ENCODE measurements around the gene PLXDC2.
"Not testable (repeated sequence)": the region's sequence is repeated elsewhere in the genome, so short reads cannot be mapped to it uniquely, and the experiment has no call there.

The PLXDC2 gene

GRCh38 chr10:20005638-20006037, 189.4 kb downstream of the PLXDC2 start:
- CTCF ChIA-PET: no interaction called here
- DNase-seq: no peak
- Mint-ChIP-seq H3K27ac (no peak overlapping the region), H3K36me3 (no peaks in the 10 kb centered on the region), H3K4me3 (no peak overlapping the region), H3K27me3 (no peaks in the 10 kb centered on the region), H3K9me3 (no peaks in the 10 kb centered on the region), H3K4me1 (no peaks in the 10 kb centered on the region)

DNA sequence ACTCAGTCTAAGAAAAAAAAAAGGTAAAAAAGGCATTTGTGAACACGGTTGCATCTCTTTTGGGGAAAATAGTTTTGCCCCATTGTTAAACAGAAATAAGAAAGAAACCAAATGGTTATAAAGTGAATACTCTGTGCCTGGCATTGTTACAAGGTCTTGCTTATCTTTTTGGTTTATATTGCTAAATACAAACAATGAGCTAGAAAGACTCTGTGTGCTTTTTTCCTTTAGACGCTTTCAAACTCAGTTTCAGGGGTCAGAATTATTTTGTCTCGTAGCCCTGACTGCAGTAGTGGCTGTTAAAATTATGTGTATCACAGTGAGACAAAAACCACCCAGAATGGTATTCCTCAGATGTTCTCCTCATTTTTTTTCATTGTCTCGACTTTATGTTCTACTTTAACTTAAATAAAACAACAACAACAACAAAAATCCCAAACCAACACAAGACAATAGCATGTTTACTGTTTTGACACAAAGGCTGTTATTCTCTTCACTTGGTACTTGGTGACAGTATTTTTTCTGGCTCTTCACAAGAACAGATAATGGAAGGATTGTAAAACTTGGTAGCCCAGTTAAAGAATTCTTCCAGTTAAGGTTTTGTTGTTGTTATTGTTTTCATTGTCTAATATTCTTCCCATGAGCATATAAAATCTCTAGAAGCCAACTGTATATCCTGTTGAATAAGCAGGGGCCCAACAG, 190.1 kb downstream of the PLXDC2 start:
- Mint-ChIP-seq H3K4me1 (no peaks in the 10 kb centered on the region), H3K27me3 (no peaks in the 10 kb centered on the region)

GRCh38 chr10:20007426-20007825, 191.2 kb downstream of the PLXDC2 start:
- H3K9me3 Mint-ChIP-seq: no peaks in the 10 kb centered on the region

More for the DNA sequence above, 190.1 kb downstream of the PLXDC2 start:
- DNase-seq: no peak
- Mint-ChIP-seq H3K9me3 (no peaks in the 10 kb centered on the region), H3K27ac (no peak overlapping the region), H3K4me3 (no peak overlapping the region), H3K36me3 (no peaks in the 10 kb centered on the region)
- CTCF ChIA-PET: no interaction called here

DNA sequence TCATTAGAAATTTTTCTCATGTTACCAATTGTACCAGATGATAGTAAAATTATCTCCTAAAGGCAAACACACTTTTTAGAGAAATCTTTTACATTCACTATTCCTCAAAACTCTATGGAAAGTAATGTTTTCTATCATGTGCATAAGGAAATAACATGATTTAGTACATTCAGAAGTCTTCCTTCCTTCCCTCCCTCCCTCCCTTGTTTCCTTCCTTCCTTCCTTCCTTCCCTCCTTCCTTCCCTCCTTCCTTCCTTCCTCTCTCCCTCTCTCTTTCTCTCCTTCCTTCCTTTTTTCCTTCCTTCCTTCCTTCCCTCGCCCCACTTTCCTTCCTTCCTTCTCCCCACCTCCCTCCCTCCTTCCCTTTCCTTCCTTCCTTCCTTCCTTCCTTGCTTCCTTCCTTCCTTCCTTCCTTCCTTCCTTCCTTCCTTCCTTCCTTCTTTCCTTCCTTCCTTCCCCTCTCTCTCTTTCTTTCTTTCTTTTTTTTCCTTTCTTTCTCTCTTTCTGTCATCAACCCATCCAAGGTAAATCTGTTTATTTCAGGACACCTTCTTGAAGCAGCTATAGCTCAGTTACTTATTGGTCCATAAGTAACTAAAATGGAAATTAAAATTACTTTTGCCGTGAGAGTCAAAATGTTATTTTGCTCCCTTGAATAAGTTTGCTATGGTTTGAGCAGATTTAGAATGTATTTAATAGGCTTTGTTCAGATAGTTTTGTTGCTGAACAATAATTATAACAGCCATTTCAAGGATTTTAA, 197.9 kb downstream of the PLXDC2 start:
- no peak overlapping the region for H3K27ac Mint-ChIP-seq
- H3K27me3 Mint-ChIP-seq: no peaks in the 10 kb centered on the region
- H3K4me1 Mint-ChIP-seq: no peaks in the 10 kb centered on the region
- no peaks in the 10 kb centered on the region for H3K36me3 Mint-ChIP-seq
- peaks cover 14% of the 10 kb centered on the region for H3K9me3 Mint-ChIP-seq
- H3K4me3 Mint-ChIP-seq: no peak overlapping the region
- no peak for DNase-seq
- CTCF ChIA-PET: interaction anchor here (0.7 kb wide), 1 partner anchor 258 kb away, joined by 3 read pairs; no protein-coding TSS in a partner anchor

More at GRCh38 chr10:20007426-20007825, 191.2 kb downstream of the PLXDC2 start:
- no peaks in the 10 kb centered on the region for H3K36me3 Mint-ChIP-seq
- CTCF ChIA-PET: no interaction called here
- H3K27ac Mint-ChIP-seq: no peak overlapping the region
- no peak for DNase-seq
- H3K4me3 Mint-ChIP-seq: no peak overlapping the region
- no peaks in the 10 kb centered on the region for H3K4me1 Mint-ChIP-seq
- H3K27me3 Mint-ChIP-seq: no peaks in the 10 kb centered on the region

- Mint-ChIP-seq H3K27ac (no peak overlapping the region), H3K4me3 (no peak overlapping the region), H3K9me3 (peaks cover 16% of the 10 kb centered on the region), H3K27me3 (no peaks in the 10 kb centered on the region), H3K4me1 (no peaks in the 10 kb centered on the region), H3K36me3 (no peaks in the 10 kb centered on the region)
- CTCF ChIA-PET: no interaction called here
- DNase-seq: no peak
These were observed 201.7 kb downstream of the PLXDC2 start for GRCh38 chr10:20017961-20018360.

GRCh38 chr10:20020677-20021076, 204.4 kb downstream of the PLXDC2 start:
- H3K4me3 Mint-ChIP-seq: no peak overlapping the region
- peaks cover 7% of the 10 kb centered on the region for H3K9me3 Mint-ChIP-seq
- no peaks in the 10 kb centered on the region for H3K27me3 Mint-ChIP-seq

DNA sequence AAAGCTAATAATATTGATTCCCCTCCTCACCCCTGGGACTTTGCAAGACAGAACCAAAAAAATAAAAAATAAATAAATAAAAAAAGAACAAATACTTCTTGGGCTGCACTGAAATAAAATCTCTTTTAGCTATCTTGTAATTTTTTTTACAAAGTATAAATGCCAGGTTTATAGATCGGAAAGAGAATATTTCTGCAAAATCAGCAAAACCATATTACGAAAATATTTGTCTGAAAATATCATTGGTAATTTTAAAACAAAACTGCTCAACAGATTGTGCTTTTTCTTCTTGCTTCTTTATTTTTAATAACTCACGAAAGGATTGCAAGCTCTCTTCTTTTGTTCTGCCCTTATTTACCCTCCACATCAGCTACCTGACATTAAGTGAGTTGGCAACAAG, 213.3 kb downstream of the PLXDC2 start:
- no peaks in the 10 kb centered on the region for H3K36me3 Mint-ChIP-seq
- no peaks in the 10 kb centered on the region for H3K4me1 Mint-ChIP-seq
- CTCF ChIA-PET: no interaction called here
- H3K27ac Mint-ChIP-seq: no peak overlapping the region
- peaks cover 5% of the 10 kb centered on the region for H3K9me3 Mint-ChIP-seq
- no peak for DNase-seq
- H3K4me3 Mint-ChIP-seq: no peak overlapping the region
- H3K27me3 Mint-ChIP-seq: no peaks in the 10 kb centered on the region

More at GRCh38 chr10:20020677-20021076, 204.4 kb downstream of the PLXDC2 start:
- H3K27ac Mint-ChIP-seq: no peak overlapping the region
- no peaks in the 10 kb centered on the region for H3K36me3 Mint-ChIP-seq
- no peaks in the 10 kb centered on the region for H3K4me1 Mint-ChIP-seq
- no peak for DNase-seq
- CTCF ChIA-PET: no interaction called here

DNA sequence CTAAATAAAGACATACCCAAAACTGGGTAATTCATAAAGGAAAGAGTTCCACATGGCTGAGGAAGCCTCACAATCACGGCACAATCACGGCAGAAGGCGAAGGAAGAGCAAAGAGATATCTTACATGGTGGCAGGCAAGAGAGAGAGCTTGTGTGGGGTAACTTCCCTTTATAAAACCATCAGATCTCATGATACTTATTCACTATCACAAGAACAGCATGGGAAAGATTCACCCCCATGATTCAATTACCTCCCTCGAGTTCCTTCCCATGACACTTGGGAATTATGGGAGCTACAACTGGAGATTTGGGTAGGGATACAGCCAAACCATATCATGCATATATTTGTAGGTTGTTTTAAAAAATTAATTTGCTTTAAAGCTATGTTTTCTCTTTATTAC, 217.2 kb downstream of the PLXDC2 start:
- Mint-ChIP-seq H3K27ac (no peak overlapping the region), H3K4me1 (no peaks in the 10 kb centered on the region), H3K27me3 (no peaks in the 10 kb centered on the region), H3K4me3 (no peak overlapping the region), H3K36me3 (no peaks in the 10 kb centered on the region), H3K9me3 (peaks cover 5% of the 10 kb centered on the region)
- CTCF ChIA-PET: no interaction called here
- no peak for DNase-seq

DNA sequence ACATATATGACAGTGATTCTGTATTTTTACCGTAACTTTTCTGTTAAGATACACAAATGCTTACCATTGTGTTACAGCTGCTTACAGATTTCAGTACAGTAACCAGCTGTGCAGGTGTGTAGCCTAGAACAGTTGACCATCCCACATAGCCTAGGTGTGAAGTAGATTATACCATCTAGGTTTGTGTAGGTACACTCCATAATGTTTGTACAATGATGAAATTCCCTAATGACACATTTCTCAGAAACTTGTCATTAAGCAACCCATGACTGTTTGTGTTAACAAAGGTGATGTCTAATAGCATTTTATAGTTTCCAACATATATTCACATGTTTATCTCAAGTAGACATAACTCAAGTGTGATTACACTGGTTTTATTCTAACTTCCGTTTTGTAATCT, 218.5 kb downstream of the PLXDC2 start:
- CTCF ChIA-PET: no interaction called here
- no peaks in the 10 kb centered on the region for H3K9me3 Mint-ChIP-seq
- no peak overlapping the region for H3K27ac Mint-ChIP-seq
- no peaks in the 10 kb centered on the region for H3K27me3 Mint-ChIP-seq
- H3K4me1 Mint-ChIP-seq: no peaks in the 10 kb centered on the region
- H3K36me3 Mint-ChIP-seq: no peaks in the 10 kb centered on the region
- no peak overlapping the region for H3K4me3 Mint-ChIP-seq
- DNase-seq: no peak

DNA sequence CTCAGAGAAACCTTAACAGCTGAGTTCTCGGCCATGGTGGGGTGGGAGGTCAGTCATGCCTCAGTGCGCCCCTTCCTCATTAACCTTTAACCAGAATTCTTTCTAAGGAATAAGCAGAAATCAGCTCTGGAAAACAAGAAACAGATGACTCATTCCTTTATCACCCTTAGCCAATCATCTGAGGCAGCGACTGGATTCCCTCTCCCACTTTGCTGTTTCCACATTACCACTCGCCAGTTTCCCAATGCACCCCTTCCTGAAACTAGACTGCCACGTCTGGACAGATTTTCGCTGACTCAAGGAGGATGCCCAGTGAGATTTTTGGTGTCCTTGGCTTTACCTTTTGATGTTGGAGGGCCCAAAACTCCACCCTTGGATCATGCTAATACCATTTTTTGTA, 223.8 kb downstream of the PLXDC2 start:
- Mint-ChIP-seq H3K27ac (no peak overlapping the region), H3K36me3 (no peaks in the 10 kb centered on the region), H3K9me3 (no peaks in the 10 kb centered on the region), H3K4me3 (no peak overlapping the region), H3K4me1 (no peaks in the 10 kb centered on the region), H3K27me3 (no peaks in the 10 kb centered on the region)
- CTCF ChIA-PET: no interaction called here
- DNase-seq: no peak

- Mint-ChIP-seq H3K27ac (no peak overlapping the region), H3K36me3 (no peaks in the 10 kb centered on the region), H3K4me1 (no peaks in the 10 kb centered on the region), H3K27me3 (no peaks in the 10 kb centered on the region), H3K4me3 (no peak overlapping the region), H3K9me3 (no peaks in the 10 kb centered on the region)
- CTCF ChIA-PET: no interaction called here
- DNase-seq: no peak
These were observed 225.7 kb downstream of the PLXDC2 start for GRCh38 chr10:20041931-20042330.

DNA sequence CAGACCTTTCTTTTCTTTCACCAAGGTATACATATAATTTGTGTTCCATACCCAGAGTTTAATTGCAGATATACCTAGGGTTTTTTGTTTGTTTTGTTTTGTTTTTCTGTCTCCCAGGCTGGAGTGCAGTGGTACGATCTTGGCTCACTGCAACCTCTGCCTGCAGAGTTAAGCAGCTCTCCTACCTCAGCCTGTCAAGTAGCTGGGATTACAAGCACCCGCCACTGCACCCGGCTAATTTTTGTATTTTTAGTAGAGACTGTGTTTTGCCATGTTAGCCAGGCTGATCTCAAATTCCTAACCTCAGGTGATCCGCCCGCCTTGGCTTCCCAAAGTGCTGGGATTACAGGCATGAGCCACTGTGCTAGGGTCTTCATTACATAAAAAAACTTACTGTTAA, 228.9 kb downstream of the PLXDC2 start:
- H3K9me3 Mint-ChIP-seq, CTCF ChIA-PET, H3K36me3 Mint-ChIP-seq, H3K4me3 Mint-ChIP-seq, H3K27ac Mint-ChIP-seq, DNase-seq, H3K27me3 Mint-ChIP-seq, H3K4me1 Mint-ChIP-seq: not testable (repeated sequence)

- DNase-seq: no peak
- Mint-ChIP-seq H3K27me3 (no peaks in the 10 kb centered on the region), H3K36me3 (no peaks in the 10 kb centered on the region), H3K27ac (no peak overlapping the region), H3K4me3 (no peak overlapping the region), H3K9me3 (peaks cover 10% of the 10 kb centered on the region), H3K4me1 (no peaks in the 10 kb centered on the region)
- CTCF ChIA-PET: no interaction called here
These were observed 231.9 kb downstream of the PLXDC2 start for GRCh38 chr10:20048161-20048560.

DNA sequence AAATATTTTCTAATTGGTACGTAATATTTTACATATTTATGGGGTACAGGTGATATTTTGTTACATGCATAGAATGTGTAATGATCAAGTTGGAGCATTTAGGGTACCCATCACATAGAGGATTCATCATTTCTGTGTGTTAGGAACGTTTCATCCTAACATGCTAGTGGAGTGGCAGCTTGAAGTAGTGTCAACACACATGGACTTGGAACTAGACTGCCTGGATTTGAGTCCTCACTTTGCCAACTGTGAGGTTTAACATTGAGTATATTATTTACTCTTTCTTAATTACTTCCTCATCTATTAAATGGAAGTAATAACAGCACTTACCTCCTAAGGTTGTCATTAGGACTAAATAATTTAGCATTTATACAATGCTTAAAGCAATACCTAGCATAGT, 241.9 kb downstream of the PLXDC2 start:
- CTCF ChIA-PET: no interaction called here
- Mint-ChIP-seq H3K27me3 (no peaks in the 10 kb centered on the region), H3K36me3 (no peaks in the 10 kb centered on the region), H3K4me3 (no peak overlapping the region), H3K4me1 (no peaks in the 10 kb centered on the region), H3K9me3 (peaks cover 2% of the 10 kb centered on the region), H3K27ac (no peak overlapping the region)
- DNase-seq: no peak

- Mint-ChIP-seq H3K27ac (no peak overlapping the region), H3K36me3 (no peaks in the 10 kb centered on the region), H3K9me3 (peaks cover 2% of the 10 kb centered on the region), H3K4me1 (no peaks in the 10 kb centered on the region), H3K27me3 (no peaks in the 10 kb centered on the region), H3K4me3 (no peak overlapping the region)
- CTCF ChIA-PET: no interaction called here
- no peak for DNase-seq
These were observed 243.0 kb downstream of the PLXDC2 start for GRCh38 chr10:20059084-20059835.

All from activated naive CD4-positive, alpha-beta T cell treated with anti-CD3 and anti-CD28 coated beads, Interleukin-2, amount 10 ng/mL, durations not matched to agents 7 days and 5 days (primary cell).